ENCODE data around the gene PTPRE. TPM values are rescaled to one million over a fixed set of nuclear protein-coding genes. Genes with fewer than 3 reads are reported as not detected.

The PTPRE gene
- total RNA-seq, 1 experiment from 2014 or later: 0.70 TPM

DNA sequence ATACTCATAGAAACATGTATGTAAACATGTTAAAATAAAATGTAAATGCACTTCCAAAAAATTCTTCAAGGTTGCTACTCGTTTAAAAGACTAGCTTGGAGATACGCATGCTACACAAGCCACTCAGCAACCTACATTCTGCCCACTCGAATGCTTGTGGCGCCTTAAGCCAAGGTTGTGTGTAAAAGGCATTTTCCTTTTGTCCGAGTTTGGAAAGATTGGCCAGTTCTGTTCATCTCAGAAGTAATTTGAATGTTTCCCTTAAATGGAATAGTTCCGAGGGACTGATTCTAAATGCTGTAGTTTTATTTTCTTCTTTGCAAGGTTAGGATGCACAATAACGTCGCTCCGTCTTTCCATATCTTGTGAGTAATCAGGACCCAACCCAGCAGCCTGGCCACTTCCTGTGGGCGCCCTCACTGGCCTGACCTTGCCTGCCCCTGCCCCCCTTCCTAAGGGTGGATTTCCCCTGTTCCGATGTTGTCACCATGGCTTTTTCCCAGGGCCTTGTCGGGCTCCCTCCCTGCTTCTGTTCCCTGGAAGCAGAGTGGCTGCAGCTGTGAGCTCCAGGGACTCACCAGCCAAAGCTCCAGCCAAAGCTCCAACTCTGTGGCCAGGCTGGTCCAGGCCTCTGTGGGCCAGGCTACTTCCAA is 70.6 kb downstream of the PTPRE start:
- peak; percentile 29 for DNase-seq
- Histone ChIP-seq H3K18ac (ENCODE audit: insufficient read length, low read depth, low read length) (no peak overlapping the region), H3K4ac (ENCODE audit: low read depth, low read length) (no peak overlapping the region), H3T11ph (ENCODE audit: low read length) (no peak overlapping the region), H2AK5ac (ENCODE audit: insufficient read length, low read length) (no peak overlapping the region), H2BK15ac (ENCODE audit: low read depth, low read length) (no peak overlapping the region), H3K23ac (ENCODE audit: insufficient read length, low read depth, low read length) (no peak overlapping the region), H2BK20ac (ENCODE audit: low read depth, low read length, poor library complexity, severe bottlenecking) (no peak overlapping the region), H3K23me2 (ENCODE audit: insufficient read length, low read depth, low read length, poor library complexity, severe bottlenecking) (no peaks in the 10 kb centered on the region), H3K4me1 (ENCODE audit: insufficient read depth, low read length) (no peaks in the 10 kb centered on the region), H3K27me3 (ENCODE audit: insufficient read depth, low read length) (no peaks in the 10 kb centered on the region), H3K79me1 (ENCODE audit: insufficient read depth, low read depth, low read length, poor library complexity, severe bottlenecking) (no peaks in the 10 kb centered on the region), H4K20me1 (ENCODE audit: control insufficient read depth, insufficient read depth, insufficient read length) (no peaks in the 10 kb centered on the region), H4K91ac (ENCODE audit: insufficient read length, low read depth, low read length) (no peak overlapping the region), H2BK120ac (ENCODE audit: low read depth, low read length, poor library complexity, severe bottlenecking) (no peak overlapping the region), H3K56ac (ENCODE audit: insufficient read length, low read depth, low read length) (no peak overlapping the region), H3K14ac (ENCODE audit: insufficient read depth, low read length) (no peak overlapping the region; the same call in 1 of the 2 replicates), H2BK12ac (ENCODE audit: insufficient read length, low read depth, low read length) (no peak overlapping the region), H3K79me2 (ENCODE audit: insufficient read depth, low read length) (no peaks in the 10 kb centered on the region), H2BK5ac (ENCODE audit: insufficient read length, low read length) (no peak overlapping the region), H3K9me3 (ENCODE audit: control insufficient read depth, low read depth, low read length) (peaks cover 5% of the 10 kb centered on the region), H3K4me2 (ENCODE audit: insufficient read depth, insufficient read length, low read length) (no peak overlapping the region), H4K8ac (replicated peaks; ENCODE audit: insufficient read length, low read depth, low read length) (no peak overlapping the region), H3K9ac (ENCODE audit: extremely low read depth, insufficient read length, low read length) (no peak overlapping the region), H3K27ac (ENCODE audit: insufficient read length, low read depth, low read length) (no peak overlapping the region), H2AFZ (ENCODE audit: low read length) (no peak overlapping the region), H4K5ac (ENCODE audit: insufficient read length, low read depth, low read length) (no peak overlapping the region)
- Mint-ChIP-seq H3K4me1 (peaks cover 21 to 26% of the 10 kb centered on the region in 2 experiments), H3K4me3 (no peak overlapping the region), H3K36me3 (ENCODE audit: insufficient read depth in 1 of 3, low read depth in 3 of 3) (0 out of 7 replicates have a peak, but pooled peaks cover 0 to 1% (median 0%) of the 10 kb centered on the region in 3 experiments), H3K27me3 (ENCODE audit: low read depth) (no peaks in the 10 kb centered on the region), H3K27ac (peak overlapping the region in 1 of 3 experiments; percentile 47; a peak in 1 of 7 replicates), H3K9me3 (peaks cover 8 to 10% of the 10 kb centered on the region in 2 experiments; a peak in 4 of 5 replicates)
- TF ChIP-seq, protein P1, sequence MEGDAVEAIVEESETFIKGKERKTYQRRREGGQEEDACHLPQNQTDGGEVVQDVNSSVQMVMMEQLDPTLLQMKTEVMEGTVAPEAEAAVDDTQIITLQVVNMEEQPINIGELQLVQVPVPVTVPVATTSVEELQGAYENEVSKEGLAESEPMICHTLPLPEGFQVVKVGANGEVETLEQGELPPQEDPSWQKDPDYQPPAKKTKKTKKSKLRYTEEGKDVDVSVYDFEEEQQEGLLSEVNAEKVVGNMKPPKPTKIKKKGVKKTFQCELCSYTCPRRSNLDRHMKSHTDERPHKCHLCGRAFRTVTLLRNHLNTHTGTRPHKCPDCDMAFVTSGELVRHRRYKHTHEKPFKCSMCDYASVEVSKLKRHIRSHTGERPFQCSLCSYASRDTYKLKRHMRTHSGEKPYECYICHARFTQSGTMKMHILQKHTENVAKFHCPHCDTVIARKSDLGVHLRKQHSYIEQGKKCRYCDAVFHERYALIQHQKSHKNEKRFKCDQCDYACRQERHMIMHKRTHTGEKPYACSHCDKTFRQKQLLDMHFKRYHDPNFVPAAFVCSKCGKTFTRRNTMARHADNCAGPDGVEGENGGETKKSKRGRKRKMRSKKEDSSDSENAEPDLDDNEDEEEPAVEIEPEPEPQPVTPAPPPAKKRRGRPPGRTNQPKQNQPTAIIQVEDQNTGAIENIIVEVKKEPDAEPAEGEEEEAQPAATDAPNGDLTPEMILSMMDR (conservative IDR thresholded peaks at IDR 0.05): no peak
- WGBS (ENCODE audit: extremely low coverage, insufficient read length, low lambda C conversion rate): no CpG with 5 or more reads among the region's 12 CpGs

Measured in H9 (cell line).